ENCODE results near the gene LRRC74A. TPM values are rescaled to one million over a fixed set of nuclear protein-coding genes. Genes with fewer than 3 reads are reported as not detected.

LRRC74A gene
- total and polyA plus RNA-seq, 7 donors = not detected

DNA sequence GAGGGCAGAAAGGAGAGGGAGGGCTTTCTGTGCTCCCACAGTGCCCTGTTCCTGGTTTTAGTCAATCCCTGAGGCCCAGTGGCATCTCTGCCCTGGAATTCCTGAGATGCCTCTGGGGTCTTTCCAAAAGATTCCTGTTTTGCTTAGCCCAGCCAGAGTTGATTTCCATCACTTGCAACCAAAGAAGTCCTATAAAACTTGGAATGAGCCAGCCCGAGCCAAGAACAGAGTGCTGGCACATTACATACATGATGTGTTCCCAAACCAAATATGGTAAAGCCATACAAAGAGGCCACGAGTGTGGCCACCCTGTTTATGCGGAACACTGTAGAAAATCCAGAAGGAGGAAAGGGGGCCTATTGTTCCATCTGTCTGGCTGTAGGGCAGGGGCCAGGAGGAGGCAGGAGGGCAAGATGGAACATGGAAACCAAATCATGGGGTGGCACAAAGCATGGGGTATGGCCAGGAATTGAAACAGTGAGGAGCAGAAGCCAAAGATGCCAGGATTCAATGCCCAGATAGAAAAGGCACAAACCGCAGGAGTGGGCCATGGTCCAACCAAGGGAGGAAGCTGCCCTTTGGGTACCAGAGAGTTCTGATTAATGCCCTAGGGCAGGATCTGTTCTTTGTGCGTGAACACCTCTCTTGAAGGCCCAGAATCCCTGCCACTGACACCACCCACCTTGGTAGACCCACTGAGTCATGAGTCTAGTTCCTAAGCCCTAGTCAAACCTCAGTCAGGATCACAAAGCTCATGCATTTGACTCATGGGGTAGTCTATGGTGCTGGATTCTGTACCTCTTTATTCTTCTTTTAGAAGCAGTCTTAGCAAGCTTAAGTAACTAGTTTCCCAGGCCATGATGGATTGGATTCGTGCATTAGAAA is 75.2 kb downstream of the LRRC74A start:
- 49 to 58% (median 49%) methylated on average over 6 of the region's 6 CpGs for WGBS, 3 donors
- ATAC-seq = no peak
- peaks cover 11% of the 10 kb centered on the region for H3K4me1 ChIP-seq
- no peak overlapping the region for H3K27ac ChIP-seq
- no peaks in the 10 kb centered on the region for H3K27me3 ChIP-seq (ENCODE audit: insufficient read depth in 3 of 3, low read length in 2 of 3)
- no peak for DNase-seq
- no peak overlapping the region for H3K4me3 ChIP-seq
- TF ChIP-seq, protein P1, sequence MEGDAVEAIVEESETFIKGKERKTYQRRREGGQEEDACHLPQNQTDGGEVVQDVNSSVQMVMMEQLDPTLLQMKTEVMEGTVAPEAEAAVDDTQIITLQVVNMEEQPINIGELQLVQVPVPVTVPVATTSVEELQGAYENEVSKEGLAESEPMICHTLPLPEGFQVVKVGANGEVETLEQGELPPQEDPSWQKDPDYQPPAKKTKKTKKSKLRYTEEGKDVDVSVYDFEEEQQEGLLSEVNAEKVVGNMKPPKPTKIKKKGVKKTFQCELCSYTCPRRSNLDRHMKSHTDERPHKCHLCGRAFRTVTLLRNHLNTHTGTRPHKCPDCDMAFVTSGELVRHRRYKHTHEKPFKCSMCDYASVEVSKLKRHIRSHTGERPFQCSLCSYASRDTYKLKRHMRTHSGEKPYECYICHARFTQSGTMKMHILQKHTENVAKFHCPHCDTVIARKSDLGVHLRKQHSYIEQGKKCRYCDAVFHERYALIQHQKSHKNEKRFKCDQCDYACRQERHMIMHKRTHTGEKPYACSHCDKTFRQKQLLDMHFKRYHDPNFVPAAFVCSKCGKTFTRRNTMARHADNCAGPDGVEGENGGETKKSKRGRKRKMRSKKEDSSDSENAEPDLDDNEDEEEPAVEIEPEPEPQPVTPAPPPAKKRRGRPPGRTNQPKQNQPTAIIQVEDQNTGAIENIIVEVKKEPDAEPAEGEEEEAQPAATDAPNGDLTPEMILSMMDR (IDR thresholded peaks at IDR 0.05) = no peak
- intact Hi-C loops (cut with DNase I) = no loop called here
- no peaks in the 10 kb centered on the region for H3K36me3 ChIP-seq (ENCODE audit: insufficient read depth in 1 of 2, low read depth in 1 of 2)
- H3K9me3 ChIP-seq = no peaks in the 10 kb centered on the region

DNA sequence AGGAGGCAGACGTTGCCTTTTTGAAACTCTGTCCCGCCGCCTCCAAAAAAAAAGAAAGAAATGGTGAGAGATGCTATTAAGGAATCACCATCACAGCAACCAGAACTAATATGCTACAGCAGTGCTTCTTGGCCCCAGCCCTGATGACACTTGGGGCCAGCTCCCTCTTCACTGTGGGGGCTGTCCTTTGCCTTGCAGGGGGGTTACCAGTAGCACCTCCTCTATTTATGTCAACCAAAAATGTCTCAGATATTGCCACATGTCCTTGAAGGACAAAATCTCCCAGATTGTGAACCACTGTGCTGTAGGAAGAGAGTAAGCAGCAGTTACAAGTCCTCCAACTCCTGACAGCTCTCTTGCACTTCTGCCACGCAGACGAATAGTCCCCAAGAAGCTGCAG is 76.4 kb downstream of the LRRC74A start:
- intact Hi-C loops (cut with DNase I) = no loop called here
- TF ChIP-seq, protein P1 (IDR thresholded peaks at IDR 0.05) = no peak
- ATAC-seq = no peak
- 57 to 75% (median 60%) methylated on average over 5 of the region's 5 CpGs for WGBS, 3 donors
- no peak overlapping the region for H3K27ac ChIP-seq
- no peaks in the 10 kb centered on the region for H3K9me3 ChIP-seq
- peaks cover 11% of the 10 kb centered on the region for H3K4me1 ChIP-seq
- no peak overlapping the region for H3K4me3 ChIP-seq
- H3K36me3 ChIP-seq (ENCODE audit: insufficient read depth in 1 of 2, low read depth in 1 of 2) = no peaks in the 10 kb centered on the region
- no peak for DNase-seq
- H3K27me3 ChIP-seq (ENCODE audit: insufficient read depth in 3 of 3, low read length in 2 of 3) = no peaks in the 10 kb centered on the region

DNA sequence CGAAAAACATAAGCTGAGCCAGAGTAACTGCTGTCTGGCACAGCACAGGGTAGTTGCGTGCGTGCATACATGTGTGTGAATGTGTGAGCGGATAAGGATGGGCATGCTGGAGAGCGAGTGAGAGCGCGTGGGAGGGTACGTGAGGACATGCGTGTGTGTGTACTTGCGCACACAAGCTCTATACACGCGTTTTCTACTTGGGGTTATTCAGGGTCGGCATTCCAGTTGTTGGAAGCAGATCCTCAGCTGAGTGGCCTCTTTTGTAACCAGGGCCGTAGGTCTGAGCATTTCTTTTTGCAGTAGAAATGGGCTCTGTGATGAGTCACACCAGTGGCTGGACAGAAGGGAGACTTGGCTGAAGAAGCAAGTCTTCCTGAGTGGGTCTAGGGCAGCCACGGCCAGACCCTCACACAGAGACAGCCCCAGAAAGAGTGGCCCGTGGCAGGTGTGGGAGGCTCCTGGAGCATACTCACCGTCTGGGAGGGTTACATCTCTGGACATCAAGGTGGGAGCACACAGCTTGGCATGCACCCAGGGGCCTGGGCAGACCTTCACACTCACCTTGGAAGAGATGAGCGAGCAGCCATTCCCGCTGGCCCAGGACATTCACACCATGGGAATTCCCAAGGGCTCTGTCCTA is 78.0 kb downstream of the LRRC74A start:
- H3K9me3 ChIP-seq = no peaks in the 10 kb centered on the region
- TF ChIP-seq, protein P1 (IDR thresholded peaks at IDR 0.05) = no peak
- H3K36me3 ChIP-seq (ENCODE audit: insufficient read depth in 1 of 2, low read depth in 1 of 2) = no peaks in the 10 kb centered on the region
- H3K27me3 ChIP-seq (ENCODE audit: insufficient read depth in 3 of 3, low read length in 2 of 3) = no peaks in the 10 kb centered on the region
- ATAC-seq (peak; percentile 43 to 86 (median 75)), DNase-seq (peak; percentile 46 to 71)
- H3K4me3 ChIP-seq = no peak overlapping the region
- H3K27ac ChIP-seq = peak overlapping the region; percentile 55
- 35 to 58% (median 43%) methylated on average over 19 of the region's 19 CpGs for WGBS, 3 donors
- intact Hi-C loops (cut with DNase I) = no loop called here
- peaks cover 11% of the 10 kb centered on the region for H3K4me1 ChIP-seq

DNA sequence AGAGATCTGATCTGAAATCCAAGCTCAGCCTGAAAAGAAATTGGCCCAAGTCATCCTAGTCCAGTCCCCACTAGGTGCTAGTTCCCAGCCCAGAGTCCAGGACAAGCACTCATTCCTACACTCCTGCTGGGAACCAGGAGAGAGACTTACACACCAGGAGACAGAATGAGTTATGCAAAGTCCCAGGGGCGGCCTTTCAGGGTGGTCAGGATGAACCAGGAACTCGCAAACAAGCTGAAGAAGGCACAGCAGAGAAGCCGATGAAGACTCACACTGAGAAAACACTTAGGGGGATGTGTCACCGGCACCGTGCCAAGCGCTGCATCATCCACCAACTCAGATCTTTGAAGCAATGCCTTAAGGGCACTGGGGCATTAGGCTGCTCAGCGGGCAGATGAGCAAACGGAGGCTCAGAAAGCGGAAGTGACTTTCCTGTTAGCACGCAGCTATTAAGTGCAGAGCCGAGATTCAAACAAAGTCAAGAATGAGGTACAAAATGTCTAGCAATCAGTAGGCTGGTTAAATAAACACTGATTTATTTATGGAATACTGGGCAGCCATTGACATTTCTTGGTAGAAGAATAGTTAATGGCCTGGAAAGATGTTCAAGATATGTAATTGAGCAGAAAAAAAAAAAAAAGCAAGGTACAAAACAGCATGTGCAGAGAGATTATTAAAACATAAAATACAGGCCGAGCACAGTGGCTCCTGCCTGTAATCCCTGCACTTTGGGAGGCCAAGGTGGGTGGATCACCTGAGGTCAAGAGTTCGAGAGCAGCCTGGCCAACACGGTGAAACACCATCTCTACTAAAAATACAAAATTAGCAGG is 78.7 kb downstream of the LRRC74A start:
- no peaks in the 10 kb centered on the region for H3K9me3 ChIP-seq
- ATAC-seq (peak; percentile 23 to 62 (median 55)), DNase-seq (peak; percentile 72 to 82)
- no peaks in the 10 kb centered on the region for H3K27me3 ChIP-seq (ENCODE audit: insufficient read depth in 3 of 3, low read length in 2 of 3)
- no peaks in the 10 kb centered on the region for H3K36me3 ChIP-seq (ENCODE audit: insufficient read depth in 1 of 2, low read depth in 1 of 2)
- intact Hi-C loops (cut with DNase I) = no loop called here
- WGBS, 3 donors = 43 to 51% (median 44%) methylated on average over 14 of the region's 14 CpGs
- no peak overlapping the region for H3K4me3 ChIP-seq
- TF ChIP-seq, protein P1 (IDR thresholded peaks at IDR 0.05) = no peak
- peak overlapping the region; percentile 55 for H3K27ac ChIP-seq
- peaks cover 11% of the 10 kb centered on the region for H3K4me1 ChIP-seq
